GM12801 (cell line): ENCODE results near the gene PPFIBP2.

Experiments
- TF ChIP-seq, protein P1 (sequence below): IDR thresholded peaks from one replicate; pipeline ENCODE4 v1.5.1; 2011; ENCODE audit warnings: control low read depth; ENCODE audit not compliant: insufficient read length; ENCODE audit errors: extremely low read depth

The PPFIBP2 gene

GRCh38 chr11:7512525-7513233, 1.1 kb upstream of the PPFIBP2 start:
- TF ChIP-seq, protein P1, sequence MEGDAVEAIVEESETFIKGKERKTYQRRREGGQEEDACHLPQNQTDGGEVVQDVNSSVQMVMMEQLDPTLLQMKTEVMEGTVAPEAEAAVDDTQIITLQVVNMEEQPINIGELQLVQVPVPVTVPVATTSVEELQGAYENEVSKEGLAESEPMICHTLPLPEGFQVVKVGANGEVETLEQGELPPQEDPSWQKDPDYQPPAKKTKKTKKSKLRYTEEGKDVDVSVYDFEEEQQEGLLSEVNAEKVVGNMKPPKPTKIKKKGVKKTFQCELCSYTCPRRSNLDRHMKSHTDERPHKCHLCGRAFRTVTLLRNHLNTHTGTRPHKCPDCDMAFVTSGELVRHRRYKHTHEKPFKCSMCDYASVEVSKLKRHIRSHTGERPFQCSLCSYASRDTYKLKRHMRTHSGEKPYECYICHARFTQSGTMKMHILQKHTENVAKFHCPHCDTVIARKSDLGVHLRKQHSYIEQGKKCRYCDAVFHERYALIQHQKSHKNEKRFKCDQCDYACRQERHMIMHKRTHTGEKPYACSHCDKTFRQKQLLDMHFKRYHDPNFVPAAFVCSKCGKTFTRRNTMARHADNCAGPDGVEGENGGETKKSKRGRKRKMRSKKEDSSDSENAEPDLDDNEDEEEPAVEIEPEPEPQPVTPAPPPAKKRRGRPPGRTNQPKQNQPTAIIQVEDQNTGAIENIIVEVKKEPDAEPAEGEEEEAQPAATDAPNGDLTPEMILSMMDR: no peak

DNA sequence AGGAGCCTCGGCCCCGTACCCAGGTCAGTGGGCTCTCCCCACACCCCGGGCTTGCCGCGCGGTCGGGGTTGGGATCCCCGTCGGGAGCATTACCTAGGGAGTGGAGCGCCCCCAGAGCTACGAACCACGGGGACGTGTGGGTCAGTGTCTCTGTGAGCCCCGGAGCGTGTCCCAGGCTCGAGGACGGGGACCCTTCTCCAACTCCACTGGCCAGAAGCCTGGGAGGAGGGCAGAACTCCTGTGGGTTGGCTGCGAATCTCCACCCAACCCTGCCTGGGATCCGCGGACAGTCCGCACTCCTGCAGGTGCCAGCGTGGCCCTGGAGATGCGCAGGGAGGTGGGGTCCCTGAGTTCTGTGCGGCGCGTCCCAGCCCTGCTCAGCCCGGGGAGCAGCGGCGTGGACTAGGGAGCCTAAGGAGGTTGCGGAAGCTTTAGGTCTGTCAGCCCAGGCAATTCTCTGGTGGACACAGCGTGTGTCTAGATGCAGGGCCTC, 346 bp downstream of the PPFIBP2 start:
- TF ChIP-seq, protein P1: no peak

DNA sequence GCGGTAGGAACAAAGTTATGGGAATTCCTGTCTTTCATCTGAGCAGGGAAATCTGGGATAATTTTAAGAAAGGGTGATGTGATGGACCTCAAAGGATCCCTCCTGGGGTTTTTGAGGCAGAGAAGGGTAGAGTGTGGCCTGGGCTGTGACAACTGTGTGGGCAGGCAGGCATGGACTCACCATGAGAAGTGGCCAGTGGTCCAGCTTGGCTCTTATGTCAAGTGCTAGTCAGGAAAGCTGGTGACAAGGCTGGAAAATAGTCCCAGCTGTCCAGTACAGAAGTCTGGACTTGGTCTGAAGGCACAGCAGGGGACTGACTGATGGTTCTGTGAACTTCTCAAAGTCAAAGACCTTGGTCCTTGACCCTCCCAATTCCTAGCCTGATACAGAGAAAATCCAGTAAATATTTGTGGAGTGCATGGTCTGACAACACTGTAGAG, 1.7 kb downstream of the PPFIBP2 start:
- TF ChIP-seq, protein P1: no peak

DNA sequence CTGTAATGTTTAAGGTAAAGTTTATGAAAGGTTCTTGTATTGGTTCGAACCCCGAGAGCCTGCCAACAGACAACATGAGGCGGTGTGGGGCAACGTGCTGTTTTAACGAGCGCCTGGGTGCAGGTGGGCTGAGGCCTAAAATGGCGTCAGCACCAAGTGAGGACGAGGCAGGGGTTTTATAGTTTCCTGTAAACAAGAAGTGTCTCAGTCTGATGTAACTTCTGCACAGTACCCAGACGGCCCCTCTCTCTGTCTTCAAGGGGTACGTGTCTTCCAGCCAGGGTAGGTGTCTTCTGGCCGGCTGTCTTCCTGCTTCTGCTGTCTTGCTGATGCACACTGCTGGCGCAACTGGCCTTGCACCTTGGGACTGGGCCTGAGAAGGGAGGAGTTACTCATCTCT, 2.7 kb downstream of the PPFIBP2 start:
- TF ChIP-seq, protein P1: no peak

GRCh38 chr11:7518811-7519562, 5.2 kb downstream of the PPFIBP2 start:
- TF ChIP-seq, protein P1: no peak

DNA sequence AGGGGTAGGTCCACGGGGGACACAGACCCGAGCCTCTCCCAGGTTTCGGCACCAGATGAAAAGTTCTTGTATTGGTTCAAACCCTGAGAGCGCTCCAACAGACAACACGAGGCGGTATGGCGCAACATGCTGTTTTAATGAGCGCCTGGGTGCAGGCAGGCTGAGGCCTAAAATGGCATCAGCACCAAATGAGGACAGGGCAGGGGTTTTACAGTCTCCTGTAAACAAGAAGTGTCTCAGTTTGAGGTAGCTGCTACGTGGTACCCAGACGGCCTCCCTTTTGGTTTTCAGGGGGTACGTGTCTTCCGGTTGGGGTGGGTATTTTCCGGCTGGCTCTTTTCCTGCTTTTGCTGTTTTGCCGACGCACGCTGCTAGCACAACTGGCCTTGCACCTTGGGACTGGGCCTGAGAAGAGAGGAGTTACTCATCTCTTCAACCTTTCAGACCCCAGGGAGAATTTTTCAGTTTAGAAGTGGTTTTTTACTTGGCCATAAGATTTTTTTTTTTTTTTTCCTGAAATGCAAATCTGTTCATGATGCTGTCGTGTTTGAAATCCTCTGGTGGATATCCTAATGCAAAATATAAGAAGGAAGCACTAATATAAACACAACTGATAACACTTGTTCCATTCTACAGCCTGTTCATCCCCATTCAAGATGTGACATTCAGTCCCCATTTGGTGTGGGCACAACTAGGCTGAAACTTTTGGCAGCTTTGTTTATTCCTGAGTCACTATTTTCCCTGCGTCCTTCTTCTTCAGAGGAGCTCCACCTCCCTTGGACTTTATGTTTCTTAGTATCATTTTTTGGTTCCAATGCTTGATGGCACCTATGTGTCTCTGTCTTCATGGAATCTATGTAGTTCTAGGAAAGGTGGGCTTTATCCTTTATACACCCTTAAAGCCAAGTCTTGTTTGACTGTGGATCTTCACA, 6.5 kb downstream of the PPFIBP2 start:
- TF ChIP-seq, protein P1: no peak
